ENCODE results near the gene CST9.
"Not testable (repeated sequence)": the region's sequence is repeated elsewhere in the genome, so short reads cannot be mapped to it uniquely, and the experiment has no call there.

DNA sequence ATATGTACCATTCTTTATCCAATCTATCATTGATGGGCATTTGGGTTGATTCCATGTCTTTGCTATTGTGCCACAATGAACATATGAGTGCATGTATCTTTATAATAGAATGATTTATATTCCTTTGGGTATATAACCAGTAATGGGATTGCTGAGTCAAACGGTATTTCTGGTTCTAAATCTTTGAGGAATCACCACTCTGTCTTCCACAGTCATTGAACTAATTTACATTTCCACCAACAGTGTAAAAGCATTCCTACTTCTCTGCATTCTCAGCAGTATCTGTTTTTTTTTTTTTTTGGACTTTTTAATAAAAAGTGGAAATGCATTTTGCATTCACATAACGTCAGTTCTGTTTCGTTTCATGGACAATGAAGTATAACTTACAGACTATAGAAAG lies 16.7 kb upstream of the CST9 start:
- not testable (repeated sequence) for TF ChIP-seq SUZ12 (IDR thresholded peaks at IDR 0.05; ENCODE audit: extremely low read depth, insufficient read depth, insufficient read length); ZNF274 (IDR thresholded peaks at IDR 0.05; ENCODE audit: low read depth, low read length); YY1 (IDR thresholded peaks at IDR 0.05; ENCODE audit: insufficient read depth, insufficient read length)

Data from NT2/D1 (cell line).